ENCODE results near the gene SOWAHC. TPM values are rescaled to one million over a fixed set of nuclear protein-coding genes. Genes with fewer than 3 reads are reported as not detected.

Gene SOWAHC
- total and polyA plus RNA-seq, 2 donors (not counting 3 experiments of a cell fraction or from before 2014, with no cell fraction given), result 1.0 to 4.1 TPM

DNA sequence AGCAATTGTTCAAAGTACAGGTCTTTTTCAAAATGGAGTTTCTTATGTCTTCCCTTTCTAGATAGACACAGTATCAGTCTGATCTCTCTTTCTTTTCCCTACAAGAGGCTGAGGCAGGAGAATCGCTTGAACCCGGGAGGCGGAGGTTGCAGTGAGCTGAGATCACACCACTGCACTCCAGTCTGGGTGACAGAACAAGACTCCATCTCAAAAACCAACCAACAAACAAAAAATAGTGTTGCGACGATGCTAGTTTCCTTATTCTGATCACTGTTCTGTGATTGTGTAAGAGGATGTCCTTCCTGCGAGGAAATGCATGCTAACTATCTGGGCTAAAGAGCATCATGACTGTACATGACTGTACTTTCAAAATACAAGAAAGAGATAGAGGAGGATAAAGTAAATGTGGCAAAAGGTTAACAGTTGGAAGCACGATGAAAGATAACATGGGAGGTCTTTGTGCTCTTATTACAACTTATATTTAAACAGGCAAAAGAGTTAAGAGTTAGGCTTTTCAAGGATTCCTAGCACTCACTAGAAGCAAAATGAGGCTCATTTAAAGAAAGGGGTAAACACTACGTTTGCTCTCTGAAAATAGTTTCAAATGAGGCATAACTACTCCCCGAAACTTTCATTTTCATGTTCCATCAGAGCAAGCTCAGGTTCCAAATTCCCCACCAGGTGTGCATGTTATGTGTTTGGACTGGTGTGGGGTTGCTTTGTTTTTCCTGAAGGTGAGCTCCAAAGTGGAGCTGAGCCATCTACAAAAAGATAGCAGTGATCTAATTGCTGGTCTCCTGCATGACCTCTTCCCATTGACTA, 23.8 kb downstream of the SOWAHC start:
- no TSS peak for BruUV-seq (replicated peaks)
- ChIA-PET POLR2A (no interaction called here), CTCF (interaction anchor here (1.0 kb wide), 1 partner anchor 12 kb away, joined by 3 read pairs; no protein-coding TSS in a partner anchor)
- H4K20me1 ChIP-seq (replicated peaks; ENCODE audit: control insufficient read depth, extremely low read depth, insufficient read depth, low read length), result no peaks in the 10 kb centered on the region
- no peaks in the 10 kb centered on the region for H3K36me3 ChIP-seq (ENCODE audit: control insufficient read depth in 2 of 2, extremely low read depth in 1 of 2, insufficient read depth in 2 of 2, low read length in 2 of 2)
- H3K27me3 ChIP-seq (ENCODE audit: control insufficient read depth in 2 of 2, insufficient read depth in 2 of 2, low read length in 2 of 2), result peaks cover 5% of the 10 kb centered on the region in 2 experiments
- H3K9ac ChIP-seq (replicated peaks; ENCODE audit: extremely low read depth, insufficient read depth, low read length), result no peak overlapping the region
- H3K4me1 ChIP-seq (ENCODE audit: control insufficient read depth, extremely low read depth, insufficient read depth, low read length), result no peaks in the 10 kb centered on the region
- intact Hi-C loops (cut with micrococcal nuclease) (loop anchor here (10.0 kb wide), 1 partner anchor 553 kb away; no protein-coding TSS in a partner anchor), dilution Hi-C loops (cut with MboI; ENCODE audit: extremely low pct_ligation_motif_present, low sequenced_read_pairs) (no loop called here)
- TF ChIP-seq, protein P1, sequence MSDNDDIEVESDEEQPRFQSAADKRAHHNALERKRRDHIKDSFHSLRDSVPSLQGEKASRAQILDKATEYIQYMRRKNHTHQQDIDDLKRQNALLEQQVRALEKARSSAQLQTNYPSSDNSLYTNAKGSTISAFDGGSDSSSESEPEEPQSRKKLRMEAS (IDR thresholded peaks at IDR 0.05; ENCODE audit: insufficient read depth, insufficient read length), result no peak
- no peak for TF ChIP-seq GATA2 (IDR thresholded peaks at IDR 0.05; ENCODE audit: insufficient read depth, insufficient read length, low read depth, low read length)
- TF ChIP-seq JUN (IDR thresholded peaks at IDR 0.05; ENCODE audit: borderline replicate concordance, insufficient read depth, insufficient read length, low read depth), result no peak
- TF ChIP-seq POLR2A (IDR thresholded peaks at IDR 0.05; ENCODE audit: low read depth, low read length), result no peak
- TF ChIP-seq MYC (IDR thresholded peaks at IDR 0.05; ENCODE audit: low read depth, low read length), result no peak
- TF ChIP-seq POLR2AphosphoS5 (IDR thresholded peaks at IDR 0.05; ENCODE audit: insufficient read depth, low read depth, low read length), result no peak
- TF ChIP-seq, protein P2, sequence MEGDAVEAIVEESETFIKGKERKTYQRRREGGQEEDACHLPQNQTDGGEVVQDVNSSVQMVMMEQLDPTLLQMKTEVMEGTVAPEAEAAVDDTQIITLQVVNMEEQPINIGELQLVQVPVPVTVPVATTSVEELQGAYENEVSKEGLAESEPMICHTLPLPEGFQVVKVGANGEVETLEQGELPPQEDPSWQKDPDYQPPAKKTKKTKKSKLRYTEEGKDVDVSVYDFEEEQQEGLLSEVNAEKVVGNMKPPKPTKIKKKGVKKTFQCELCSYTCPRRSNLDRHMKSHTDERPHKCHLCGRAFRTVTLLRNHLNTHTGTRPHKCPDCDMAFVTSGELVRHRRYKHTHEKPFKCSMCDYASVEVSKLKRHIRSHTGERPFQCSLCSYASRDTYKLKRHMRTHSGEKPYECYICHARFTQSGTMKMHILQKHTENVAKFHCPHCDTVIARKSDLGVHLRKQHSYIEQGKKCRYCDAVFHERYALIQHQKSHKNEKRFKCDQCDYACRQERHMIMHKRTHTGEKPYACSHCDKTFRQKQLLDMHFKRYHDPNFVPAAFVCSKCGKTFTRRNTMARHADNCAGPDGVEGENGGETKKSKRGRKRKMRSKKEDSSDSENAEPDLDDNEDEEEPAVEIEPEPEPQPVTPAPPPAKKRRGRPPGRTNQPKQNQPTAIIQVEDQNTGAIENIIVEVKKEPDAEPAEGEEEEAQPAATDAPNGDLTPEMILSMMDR (IDR thresholded peaks at IDR 0.05; ENCODE audit: extremely low read depth in 1 of 2, insufficient read depth in 1 of 2, low read depth in 1 of 2, low read length in 2 of 2), result no peak
- no peak for TF ChIP-seq FOS (IDR thresholded peaks at IDR 0.05; ENCODE audit: borderline replicate concordance, insufficient read depth, low read length)
- no peak for TF ChIP-seq EZH2 (IDR thresholded peaks at IDR 0.05; ENCODE audit: borderline replicate concordance, low read depth, low read length, severe bottlenecking)
- no peak for DNase-seq (ENCODE audit: low read depth, low spot score)
- no peaks in the 10 kb centered on the region for H3K9me3 ChIP-seq (replicated peaks; ENCODE audit: control insufficient read depth, insufficient read depth, low read length)
- H3K4me3 ChIP-seq (replicated peaks in 1 of 3; ENCODE audit: insufficient read depth in 1 of 3, low read depth in 1 of 3, low read length in 3 of 3), result no peak overlapping the region
- no peaks in the 10 kb centered on the region for H3K79me2 ChIP-seq (ENCODE audit: control insufficient read depth, insufficient read depth, low read length)
- H3K4me2 ChIP-seq (ENCODE audit: insufficient read depth, low read length), result no peak overlapping the region
- H3K9me1 ChIP-seq (replicated peaks; ENCODE audit: control insufficient read depth, extremely low read depth, insufficient read depth, low read length), result no peaks in the 10 kb centered on the region
- no peak overlapping the region for H3K27ac ChIP-seq (ENCODE audit: insufficient read depth, low read depth, low read length)
- FAIRE-seq, result no peak
- H2AFZ ChIP-seq (ENCODE audit: low read depth, low read length), result no peak overlapping the region

All from endothelial cell of umbilical vein (primary cell).